SK-N-SH (cell line): ENCODE results near the gene TOMM70.

Experiments
- SMC3 ChIP-seq: IDR thresholded peaks from 2 replicates; pipeline ENCODE4 v1.6.1; 2012; ENCODE audit warnings: low read depth, low read length, improper control_type of control experiment
- TF ChIP-seq, protein P1 (sequence below): IDR thresholded peaks from 2 replicates; pipeline ENCODE4 v1.4.0; 2012; ENCODE audit warnings: low read depth

- TF ChIP-seq SMC3, result no peak
- TF ChIP-seq, protein P1, sequence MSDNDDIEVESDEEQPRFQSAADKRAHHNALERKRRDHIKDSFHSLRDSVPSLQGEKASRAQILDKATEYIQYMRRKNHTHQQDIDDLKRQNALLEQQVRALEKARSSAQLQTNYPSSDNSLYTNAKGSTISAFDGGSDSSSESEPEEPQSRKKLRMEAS, result no peak
Observed at GRCh38 chr3:100340527-100340926, 60.4 kb downstream of the TOMM70 start.
